GM20000 (cell line): ENCODE measurements around the gene PDGFB.

Experiments
- DNase-seq: peaks from one replicate; pipeline ENCODE4 v3.0.0; 2012; ENCODE audit warnings: low spot score
- CTCF ChIP-seq: IDR thresholded peaks from 2 replicates; pipeline ENCODE4 v1.5.1; 2012; ENCODE audit warnings: mild to moderate bottlenecking, control low read depth; ENCODE audit errors: extremely low read depth, missing control alignments

PDGFB gene

GRCh38 chr22:39246690-39247332 is 2.0 kb upstream of the PDGFB start:
- no peak for TF ChIP-seq CTCF
- no peak for DNase-seq

GRCh38 chr22:39246217-39246616 is 1.4 kb upstream of the PDGFB start:
- no peak for DNase-seq
- TF ChIP-seq CTCF = no peak

- no peak for TF ChIP-seq CTCF
- no peak for DNase-seq
Measured at GRCh38 chr22:39245130-39246039, 603 bp upstream of the PDGFB start.

- DNase-seq = no peak
- TF ChIP-seq CTCF = no peak
Measured at GRCh38 chr22:39244136-39244495, 666 bp downstream of the PDGFB start.

GRCh38 chr22:39243439-39244135 is 1.2 kb downstream of the PDGFB start:
- DNase-seq = peak; percentile 76

GRCh38 chr22:39242595-39243438 is 2.0 kb downstream of the PDGFB start:
- TF ChIP-seq CTCF = no peak
- DNase-seq = peak; percentile 71

More at GRCh38 chr22:39243439-39244135, 1.2 kb downstream of the PDGFB start:
- no peak for TF ChIP-seq CTCF
